HG02588 (cell line): ENCODE data around the gene PLD1.
"Not testable (repeated sequence)": the region's sequence is repeated elsewhere in the genome, so short reads cannot be mapped to it uniquely, and the experiment has no call there.

Source experiments
- ATAC-seq: cut with Tn5 transposase; IDR thresholded peaks from one replicate; pipeline ENCODE4 v1.9.1; 2021; ENCODE audit warnings: mild to moderate bottlenecking, moderate library complexity; ENCODE audit not compliant: unreplicated experiment

PLD1 gene

GRCh38 chr3:171574556-171575240 lies 235.6 kb downstream of the PLD1 start:
- ATAC-seq: no peak

GRCh38 chr3:171569571-171570132 lies 240.6 kb downstream of the PLD1 start:
- no peak for ATAC-seq

- ATAC-seq: no peak
These were observed 241.5 kb downstream of the PLD1 start for GRCh38 chr3:171568766-171569165.

- no peak for ATAC-seq
These were observed 243.4 kb downstream of the PLD1 start for GRCh38 chr3:171566803-171567422.

GRCh38 chr3:171565481-171566058 lies 244.7 kb downstream of the PLD1 start:
- no peak for ATAC-seq

GRCh38 chr3:171564748-171565480 lies 245.4 kb downstream of the PLD1 start:
- no peak for ATAC-seq

GRCh38 chr3:171563298-171563697 lies 247.0 kb downstream of the PLD1 start:
- no peak for ATAC-seq

- not testable (repeated sequence) for ATAC-seq
These were observed 247.8 kb downstream of the PLD1 start for GRCh38 chr3:171562459-171562858.

- no peak for ATAC-seq
These were observed 248.5 kb downstream of the PLD1 start for GRCh38 chr3:171561596-171562323.

GRCh38 chr3:171559586-171559985 lies 250.7 kb downstream of the PLD1 start:
- ATAC-seq: no peak

GRCh38 chr3:171558188-171558696 lies 252.0 kb downstream of the PLD1 start:
- ATAC-seq: no peak

- no peak for ATAC-seq
These were observed 253.1 kb downstream of the PLD1 start for GRCh38 chr3:171557173-171557572.

- ATAC-seq: no peak
These were observed 253.6 kb downstream of the PLD1 start for GRCh38 chr3:171556574-171557145.

- ATAC-seq: no peak
These were observed 254.1 kb downstream of the PLD1 start for GRCh38 chr3:171556148-171556547.

GRCh38 chr3:171553086-171553485 lies 257.2 kb downstream of the PLD1 start:
- no peak for ATAC-seq

GRCh38 chr3:171552531-171552930 lies 257.8 kb downstream of the PLD1 start:
- no peak for ATAC-seq

GRCh38 chr3:171551296-171551695 lies 259.0 kb downstream of the PLD1 start:
- no peak for ATAC-seq
